IMR-90 (cell line): ENCODE data around the gene VAV3. TPM values are rescaled to one million over a fixed set of nuclear protein-coding genes. Genes with fewer than 3 reads are reported as not detected.

Experiments
- ATAC-seq: fragments of 200-7000 bp; cut with Tn5 transposase; 2 replicates; pipeline ENCODE4 v1.9.1; 2020; ENCODE audit warnings: low read depth, mild to moderate bottlenecking, moderate library complexity
- BruUV-seq: library from RNA; stranded (reverse); fragments of 400-500 nt; replicated peaks from 2 replicates; lab custom pipeline; 2021; lab: Mats Ljungman, UMichigan
- CTCF ChIA-PET: fragments of 300-600 bp; formaldehyde crosslinking; extraction: SDS; loops from one replicate; lab custom pipeline; 2021; ENCODE audit warnings: antibody characterized with exemption; lab: Yijun Ruan, JAX
- POLR2A ChIA-PET: fragments of 300-600 bp; sonication (Branson Sonifier 250); formaldehyde crosslinking; loops from one replicate; lab custom pipeline; 2022; ENCODE audit warnings: antibody characterized with exemption; ENCODE audit not compliant: unreplicated experiment; lab: Charles Lee
- DNase-seq: peaks from one replicate; pipeline ENCODE4 v3.0.0; 2013
- H2AFZ ChIP-seq: replicated peaks from 2 replicates; pipeline ENCODE3; 2013; ENCODE audit warnings: low read length, mild to moderate bottlenecking; ENCODE audit not compliant: poor library complexity
- H2AK5ac ChIP-seq: 2 replicates; pipeline ENCODE4 v1.6.1; 2013; ENCODE audit warnings: low read depth, low read length, inconsistent platforms
- H2AK9ac ChIP-seq: replicated peaks from 2 replicates; pipeline ENCODE3; 2013; ENCODE audit warnings: mild to moderate bottlenecking, low read depth, low read length, moderate library complexity; ENCODE audit not compliant: poor library complexity
- H2BK120ac ChIP-seq: 2 replicates; pipeline ENCODE4 v1.6.1; 2013; ENCODE audit warnings: low read depth, low read length, inconsistent platforms
- H2BK15ac ChIP-seq: 3 replicates; pipeline ENCODE4 v1.6.1; 2013; ENCODE audit warnings: low read depth, low read length, inconsistent platforms
- H2BK20ac ChIP-seq: 2 replicates; pipeline ENCODE4 v1.6.1; 2013; ENCODE audit warnings: low read depth, mild to moderate bottlenecking, inconsistent platforms, low read length, moderate library complexity
- H2BK5ac ChIP-seq: 2 replicates; pipeline ENCODE4 v1.6.1; 2013; ENCODE audit warnings: mild to moderate bottlenecking, low read depth, low read length, inconsistent platforms; ENCODE audit not compliant: poor library complexity, severe bottlenecking
- H3K14ac ChIP-seq: replicated peaks from 2 replicates; pipeline ENCODE4 v1.6.1; 2013; ENCODE audit warnings: low read depth, low read length, inconsistent platforms
- H3K18ac ChIP-seq: 2 replicates; pipeline ENCODE4 v1.6.1; 2013; ENCODE audit warnings: low read depth, low read length, control low read depth
- H3K23ac ChIP-seq: 2 replicates; pipeline ENCODE4 v1.6.1; 2013; ENCODE audit warnings: low read depth, low read length, inconsistent platforms
- H3K27ac ChIP-seq: 2 replicates; pipeline ENCODE4 v1.5.1; 2013; ENCODE audit warnings: mild to moderate bottlenecking, control low read depth, low read length; ENCODE audit not compliant: insufficient read depth
- H3K27me3 ChIP-seq: 2 replicates; pipeline ENCODE4 v1.6.1; 2013; ENCODE audit warnings: low read length; ENCODE audit not compliant: control insufficient read depth, insufficient read depth
- H3K36me3 ChIP-seq: 2 replicates; pipeline ENCODE4 v1.6.1; 2013; ENCODE audit warnings: low read length, mixed read lengths; ENCODE audit not compliant: control insufficient read depth, insufficient read depth
- H3K4ac ChIP-seq: 2 replicates; pipeline ENCODE4 v1.6.1; 2013; ENCODE audit warnings: low read depth, low read length, inconsistent platforms
- H3K4me1 ChIP-seq: 2 replicates; pipeline ENCODE4 v1.6.1; 2013; ENCODE audit warnings: low read length, mixed read lengths; ENCODE audit not compliant: control insufficient read depth, insufficient read depth
- H3K4me2 ChIP-seq: 2 replicates; pipeline ENCODE4 v1.6.1; 2013; ENCODE audit warnings: low read depth, mild to moderate bottlenecking, control low read depth, low read length, moderate library complexity
- H3K4me3 ChIP-seq: 2 replicates; pipeline ENCODE4 v1.5.1; 2013; ENCODE audit warnings: low read depth, mild to moderate bottlenecking, control low read depth, low read length, moderate library complexity; ENCODE audit not compliant: insufficient read depth
- H3K56ac ChIP-seq: 2 replicates; pipeline ENCODE4 v1.6.1; 2013; ENCODE audit warnings: low read length, inconsistent platforms; ENCODE audit not compliant: insufficient read depth; ENCODE audit errors: extremely low read depth
- H3K79me1 ChIP-seq, 2 experiments: 2 replicates each; pipeline ENCODE4 v1.6.1; 2013; ENCODE audit warnings: low read length in 2 of 2, inconsistent platforms in 1 of 2, low read depth in 1 of 2
- H3K9ac ChIP-seq: 2 replicates; pipeline ENCODE4 v1.6.1; 2013; ENCODE audit warnings: low read depth, low read length, control low read depth
- H3K9me1 ChIP-seq: 2 replicates; pipeline ENCODE4 v1.6.1; 2013; ENCODE audit warnings: low read length, inconsistent platforms; ENCODE audit not compliant: insufficient read depth
- H3K9me3 ChIP-seq: 2 replicates; pipeline ENCODE4 v1.6.1; 2013; ENCODE audit warnings: low read length; ENCODE audit not compliant: control insufficient read depth, insufficient read depth
- H4K20me1 ChIP-seq: 2 replicates; pipeline ENCODE4 v1.6.1; 2013; ENCODE audit warnings: low read length, inconsistent platforms; ENCODE audit not compliant: insufficient read depth
- H4K5ac ChIP-seq: 2 replicates; pipeline ENCODE4 v1.6.1; 2013; ENCODE audit warnings: mild to moderate bottlenecking, low read depth, low read length, control low read depth
- H4K8ac ChIP-seq, 2 experiments: 2 replicates each; pipeline ENCODE4 v1.6.1; 2013; ENCODE audit warnings: low read depth in 2 of 2, low read length in 2 of 2, control low read depth in 1 of 2, inconsistent platforms in 1 of 2
- H4K91ac ChIP-seq: 2 replicates; pipeline ENCODE4 v1.6.1; 2013; ENCODE audit warnings: low read depth, low read length, inconsistent platforms; ENCODE audit not compliant: insufficient read depth
- RCOR1 ChIP-seq: IDR thresholded peaks from 2 replicates; pipeline ENCODE4 v1.6.1; 2012; ENCODE audit warnings: mild to moderate bottlenecking, low read length, improper control_type of control experiment; ENCODE audit not compliant: insufficient replicate concordance
- WGBS, 2 experiments: methylation state at CpG; one replicate each; pipeline versions ENCODE4 v1.1.5 to v1.1.7; 2013; ENCODE audit warnings: missing lambda C conversion rate in 2 of 2; ENCODE audit not compliant: insufficient read length in 1 of 2; ENCODE audit errors: extremely low coverage in 2 of 2; 5-methylcytosine and 5-hydroxymethylcytosine counted together
- dilution Hi-C: fragments of 300-500 bp; cut with HindIII; formaldehyde crosslinking; loops from one replicate; pipeline ENCODE4 v1.14.3; 2018; ENCODE audit warnings: low sequenced_read_pairs; ENCODE audit not compliant: unreplicated experiment
- in situ Hi-C: fragments of 300-500 bp; cut with MboI; formaldehyde crosslinking; loops from 3 replicates; pipeline ENCODE4 v1.14.3; 2019; ENCODE audit warnings: low sequenced_read_pairs, inconsistent platforms, mixed read lengths
- intact Hi-C: fragments of 100-400 bp; cut with micrococcal nuclease; formaldehyde crosslinking; loops from 2 replicates; pipeline ENCODE4 v1.10.0; 2022
- polyA plus RNA-seq, 3 experiments: library from polyadenylated mRNA; depleted of rRNA; stranded (reverse); fragments of >200 nt; gene quantifications; 2 replicates each; pipeline ENCODE4 v1.2.3, GENCODE V29; 2012; ENCODE audit warnings: low replicate concordance in 1 of 3
- total RNA-seq: library from RNA; depleted of rRNA; stranded (reverse); fragments of >200 nt; gene quantifications from 2 replicates; pipeline ENCODE4 v1.2.3, GENCODE V29; 2012

The VAV3 gene
- total and polyA plus RNA-seq, 2 of the 4 experiments (the other 2 are of a cell fraction) = 0.12 to 0.18 TPM

DNA sequence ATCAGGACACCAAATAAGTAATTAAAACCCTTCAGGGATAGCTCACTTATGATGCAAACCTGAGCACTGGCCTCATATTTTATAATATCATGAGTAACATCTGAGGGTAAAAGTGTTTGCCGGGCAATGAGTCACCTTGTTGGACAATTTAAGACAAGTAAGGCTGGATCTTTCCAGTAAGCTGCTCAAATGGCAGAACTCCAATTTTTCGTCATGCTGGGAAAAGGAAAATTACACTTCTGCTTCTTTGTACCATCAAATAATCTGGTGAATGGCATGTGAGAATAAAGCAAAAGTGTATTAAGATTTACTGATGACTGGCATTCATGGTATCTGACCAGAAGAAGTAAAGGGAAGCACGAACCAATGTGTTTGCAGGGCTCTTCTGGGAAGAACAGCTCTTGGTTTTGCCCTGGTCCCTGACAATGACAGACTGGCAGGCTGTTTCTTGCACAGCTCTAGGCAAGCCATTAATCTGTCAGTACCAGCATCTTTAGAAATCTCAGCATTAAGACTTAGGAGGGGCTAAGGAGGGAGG lies 392.2 kb downstream of the VAV3 start:
- H2BK5ac ChIP-seq = no peak overlapping the region

More for the DNA sequence above, 392.2 kb downstream of the VAV3 start:
- CTCF ChIA-PET = no interaction called here
- Histone ChIP-seq H3K9me3 (no peaks in the 10 kb centered on the region), H3K4me2 (no peak overlapping the region), H3K4me3 (no peak overlapping the region), H3K14ac (no peak overlapping the region), H4K8ac (no peak overlapping the region), H2AFZ (no peak overlapping the region), H4K5ac (no peak overlapping the region), H4K91ac (no peak overlapping the region), H3K36me3 (no peaks in the 10 kb centered on the region), H3K18ac (no peak overlapping the region), H2BK20ac (no peak overlapping the region), H3K23ac (no peak overlapping the region), H2AK9ac (no peak overlapping the region), H2AK5ac (no peak overlapping the region), H3K56ac (no peak overlapping the region), H3K27me3 (no peaks in the 10 kb centered on the region), H2BK120ac (no peak overlapping the region), H2BK15ac (no peak overlapping the region), H3K4ac (no peak overlapping the region), H3K79me1 (no peaks in the 10 kb centered on the region), H3K9me1 (no peaks in the 10 kb centered on the region), H3K4me1 (no peaks in the 10 kb centered on the region), H4K20me1 (no peaks in the 10 kb centered on the region), H3K9ac (no peak overlapping the region), H3K27ac (no peak overlapping the region)
- dilution Hi-C loops = no loop called here
- BruUV-seq = no TSS peak
- intact Hi-C loops = no loop called here
- in situ Hi-C loops = no loop called here
- DNase-seq (peak; percentile 31), ATAC-seq (no peak)
- no CpG with 5 or more reads among the region's 3 CpGs for WGBS, 2 experiments
- no peak for TF ChIP-seq RCOR1
- POLR2A ChIA-PET = no interaction called here
